Mesothelial cell of epicardium (in vitro differentiated cells): ENCODE results near the gene ALK. TPM values are rescaled to one million over a fixed set of nuclear protein-coding genes. Genes with fewer than 3 reads are reported as not detected.

Source experiments
- DNase-seq, 2 experiments: peaks; one replicate each; pipeline ENCODE4 v3.0.0; 2021; ENCODE audit warnings: low spot score in 2 of 2; ENCODE audit not compliant: unreplicated experiment in 2 of 2
- H3K27ac Mint-ChIP-seq: 2 replicates; pipeline ENCODE4 v1.8.0; 2021; ENCODE audit warnings: mixed read lengths
- H3K27me3 Mint-ChIP-seq: 2 replicates; pipeline ENCODE4 v1.8.0; 2021; ENCODE audit warnings: low read depth, mixed read lengths
- H3K36me3 Mint-ChIP-seq: 2 replicates; pipeline ENCODE4 v1.8.0; 2021; ENCODE audit warnings: mixed read lengths
- H3K4me1 Mint-ChIP-seq: 2 replicates; pipeline ENCODE4 v1.8.0; 2021; ENCODE audit warnings: mixed read lengths
- H3K4me3 Mint-ChIP-seq: 2 replicates; pipeline ENCODE4 v1.8.0; 2021; ENCODE audit warnings: mild to moderate bottlenecking, moderate library complexity, mixed read lengths
- H3K9me3 Mint-ChIP-seq: 2 replicates; pipeline ENCODE4 v1.8.0; 2021; ENCODE audit warnings: mixed read lengths
- total RNA-seq: library from RNA; stranded (reverse); gene quantifications from 3 replicates; pipeline ENCODE4 v1.2.1, GENCODE V29; 2021
- TF ChIP-seq, protein P1 (sequence below): fragments of 200-600 bp; sonication (generic); IDR thresholded peaks from one replicate; pipeline ENCODE4 v1.5.0; 2021; ENCODE audit warnings: antibody characterized with exemption; ENCODE audit not compliant: unreplicated experiment

ALK gene
- total RNA-seq, 1 donor from 2014 or later = 0.13 TPM

DNA sequence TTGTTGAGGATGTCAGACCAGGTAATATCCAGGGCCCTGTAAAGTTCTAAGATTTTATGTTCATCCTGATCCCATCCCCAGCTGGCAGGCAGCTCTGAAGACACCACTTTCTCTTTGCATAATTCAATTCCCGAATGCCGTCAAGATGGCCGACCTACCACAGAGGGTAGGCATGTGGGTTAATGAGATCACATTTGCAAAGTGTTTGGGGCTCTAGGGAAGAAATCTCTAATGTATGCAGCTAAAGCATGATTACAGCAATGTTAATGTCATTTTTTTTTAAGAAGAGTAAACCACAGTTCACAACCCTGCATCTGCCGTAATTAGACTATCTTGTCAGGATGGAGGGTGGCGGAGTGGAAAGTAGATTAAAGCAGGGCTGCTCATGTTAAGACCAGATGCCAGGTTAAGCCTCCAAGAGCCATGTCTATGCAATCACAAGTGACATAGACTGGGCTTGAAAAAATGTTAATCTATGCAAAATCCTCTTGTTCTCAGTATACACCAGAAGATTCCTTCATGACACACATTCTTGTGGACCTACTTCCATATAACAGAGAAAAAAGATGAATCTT lies 131.4 kb downstream of the ALK start:
- TF ChIP-seq, protein P1, sequence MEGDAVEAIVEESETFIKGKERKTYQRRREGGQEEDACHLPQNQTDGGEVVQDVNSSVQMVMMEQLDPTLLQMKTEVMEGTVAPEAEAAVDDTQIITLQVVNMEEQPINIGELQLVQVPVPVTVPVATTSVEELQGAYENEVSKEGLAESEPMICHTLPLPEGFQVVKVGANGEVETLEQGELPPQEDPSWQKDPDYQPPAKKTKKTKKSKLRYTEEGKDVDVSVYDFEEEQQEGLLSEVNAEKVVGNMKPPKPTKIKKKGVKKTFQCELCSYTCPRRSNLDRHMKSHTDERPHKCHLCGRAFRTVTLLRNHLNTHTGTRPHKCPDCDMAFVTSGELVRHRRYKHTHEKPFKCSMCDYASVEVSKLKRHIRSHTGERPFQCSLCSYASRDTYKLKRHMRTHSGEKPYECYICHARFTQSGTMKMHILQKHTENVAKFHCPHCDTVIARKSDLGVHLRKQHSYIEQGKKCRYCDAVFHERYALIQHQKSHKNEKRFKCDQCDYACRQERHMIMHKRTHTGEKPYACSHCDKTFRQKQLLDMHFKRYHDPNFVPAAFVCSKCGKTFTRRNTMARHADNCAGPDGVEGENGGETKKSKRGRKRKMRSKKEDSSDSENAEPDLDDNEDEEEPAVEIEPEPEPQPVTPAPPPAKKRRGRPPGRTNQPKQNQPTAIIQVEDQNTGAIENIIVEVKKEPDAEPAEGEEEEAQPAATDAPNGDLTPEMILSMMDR = no peak
- DNase-seq = no peak
- Mint-ChIP-seq H3K27ac (no peak overlapping the region), H3K36me3 (no peaks in the 10 kb centered on the region), H3K4me1 (no peaks in the 10 kb centered on the region), H3K4me3 (no peak overlapping the region), H3K27me3 (peaks cover 8% of the 10 kb centered on the region), H3K9me3 (peaks cover 9% of the 10 kb centered on the region)

- TF ChIP-seq, protein P1 = no peak
Observed at GRCh38 chr2:29787473-29788465, 133.6 kb downstream of the ALK start.

GRCh38 chr2:29786361-29786760 lies 135.0 kb downstream of the ALK start:
- H3K4me1 Mint-ChIP-seq = peaks cover 2% of the 10 kb centered on the region

More at GRCh38 chr2:29787473-29788465, 133.6 kb downstream of the ALK start:
- Mint-ChIP-seq H3K27ac (no peak overlapping the region), H3K27me3 (peaks cover 9% of the 10 kb centered on the region), H3K36me3 (no peaks in the 10 kb centered on the region), H3K4me1 (peaks cover under 1% of the 10 kb centered on the region), H3K9me3 (peaks cover under 1% of the 10 kb centered on the region), H3K4me3 (no peak overlapping the region)
- no peak for DNase-seq

GRCh38 chr2:29783666-29784065 lies 137.7 kb downstream of the ALK start:
- TF ChIP-seq, protein P1 = no peak
- Mint-ChIP-seq H3K27ac (no peak overlapping the region), H3K9me3 (no peaks in the 10 kb centered on the region), H3K27me3 (peaks cover 6% of the 10 kb centered on the region), H3K4me3 (no peak overlapping the region), H3K4me1 (peaks cover 2% of the 10 kb centered on the region), H3K36me3 (no peaks in the 10 kb centered on the region)
- DNase-seq = no peak

More at GRCh38 chr2:29786361-29786760, 135.0 kb downstream of the ALK start:
- DNase-seq = no peak
- H3K9me3 Mint-ChIP-seq = no peaks in the 10 kb centered on the region
- no peaks in the 10 kb centered on the region for H3K36me3 Mint-ChIP-seq
- H3K27me3 Mint-ChIP-seq = peaks cover 6% of the 10 kb centered on the region
- no peak overlapping the region for H3K27ac Mint-ChIP-seq
- TF ChIP-seq, protein P1 = no peak
- H3K4me3 Mint-ChIP-seq = no peak overlapping the region

DNA sequence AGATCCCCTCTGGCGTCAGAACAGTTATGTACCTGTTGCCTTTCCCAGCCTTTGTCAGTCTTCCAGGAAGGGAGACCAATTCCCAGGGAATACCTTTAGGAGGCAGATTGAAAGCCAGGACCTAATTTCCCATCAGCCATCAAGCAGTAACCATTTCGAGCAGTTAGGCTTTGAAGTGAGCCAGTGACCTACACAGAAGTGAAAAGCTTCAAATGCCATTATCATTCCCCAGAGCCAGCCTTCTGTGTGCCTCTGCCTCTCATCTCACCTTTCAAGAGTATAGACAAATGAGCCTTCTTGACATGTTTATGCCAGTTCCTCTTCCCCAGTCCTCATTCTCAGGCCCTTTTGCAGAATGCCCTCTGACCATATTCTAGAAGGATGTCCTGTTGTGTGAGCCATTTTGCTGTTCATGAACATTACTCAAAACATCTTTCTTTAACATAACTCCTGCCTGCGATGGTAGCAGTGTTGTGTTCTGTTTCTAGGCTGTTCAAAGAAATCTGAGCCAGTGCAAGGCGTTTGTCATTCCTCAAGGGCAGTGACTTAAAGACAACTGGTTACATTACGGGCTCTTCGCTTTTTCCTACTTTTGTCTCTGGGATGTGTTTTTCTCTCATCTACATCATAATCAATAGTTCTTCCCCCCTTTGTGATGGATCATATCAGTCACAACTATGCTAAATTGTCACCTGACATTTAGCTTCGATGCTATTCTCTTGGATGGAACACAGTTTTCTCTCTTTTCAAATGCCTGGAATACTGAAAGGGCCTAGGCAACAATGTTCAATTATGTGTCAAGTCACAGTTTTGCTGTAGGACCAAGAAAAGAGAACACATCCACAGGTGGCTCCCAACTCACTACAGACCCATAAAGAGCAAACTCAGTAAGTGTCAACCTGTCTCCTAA lies 138.6 kb downstream of the ALK start:
- Mint-ChIP-seq H3K36me3 (no peaks in the 10 kb centered on the region), H3K9me3 (no peaks in the 10 kb centered on the region), H3K27me3 (peaks cover 5% of the 10 kb centered on the region), H3K27ac (no peak overlapping the region), H3K4me1 (peaks cover 2% of the 10 kb centered on the region), H3K4me3 (no peak overlapping the region)
- TF ChIP-seq, protein P1 = no peak
- DNase-seq = no peak
